Lower lobe of right lung (tissue), 2 donors: ENCODE data around the gene FBXO7. TPM values are rescaled to one million over a fixed set of nuclear protein-coding genes. Genes with fewer than 3 reads are reported as not detected.

Experiments
- ATAC-seq, 2 donors: fragments of 200-7000 bp; cut with Tn5 transposase; one replicate each; pipeline ENCODE4 v1.9.1; 2020 to 2022; ENCODE audit warnings: mild to moderate bottlenecking in 2 of 2, moderate library complexity in 2 of 2
- DNase-seq: peaks from one replicate; pipeline ENCODE4 v3.0.0-alpha.2; 2020
- H3K27ac ChIP-seq: fragments of 200-600 bp; one replicate; pipeline ENCODE4 v1.8.0; 2022
- H3K27me3 ChIP-seq: fragments of 200-600 bp; one replicate; pipeline ENCODE4 v1.8.0; 2022; ENCODE audit warnings: low read depth
- H3K36me3 ChIP-seq: fragments of 200-600 bp; one replicate; pipeline ENCODE4 v1.8.0; 2022; ENCODE audit warnings: mild to moderate bottlenecking
- H3K4me1 ChIP-seq: fragments of 200-600 bp; one replicate; pipeline ENCODE4 v1.8.0; 2022
- H3K4me3 ChIP-seq: fragments of 200-600 bp; one replicate; pipeline ENCODE4 v1.8.0; 2022; ENCODE audit warnings: mild to moderate bottlenecking
- H3K9me3 ChIP-seq: fragments of 200-600 bp; one replicate; pipeline ENCODE4 v1.8.0; 2022
- CTCF ChIP-seq: fragments of 200-600 bp; IDR thresholded peaks from one replicate; pipeline ENCODE4 v1.8.0; 2022; ENCODE audit warnings: antibody characterized with exemption, mild to moderate bottlenecking
- intact Hi-C: fragments of 100-400 bp; cut with DNase I; formaldehyde crosslinking; loops from one replicate; pipeline ENCODE4 v1.11.0; 2022
- total RNA-seq: library from RNA; stranded (reverse); fragmentation: NEBNext Ultra II Directional; extraction: Animal tissue kit (Norgen Biotek cat#: 25700); gene quantifications from one replicate; pipeline ENCODE4 v1.2.1, GENCODE V29; 2021
- donor health status: DM: no; HTN: yes; CAD: no; lungs with severe emphysema.

FBXO7 gene
- total RNA-seq, 1 donor from 2014 or later: 93.2 TPM

- intact Hi-C loops: no loop called here
- no peaks in the 10 kb centered on the region for H3K36me3 ChIP-seq
Measured at GRCh38 chr22:32535531-32536190, 61.0 kb downstream of the FBXO7 start.

GRCh38 chr22:32536352-32536751 lies 61.7 kb downstream of the FBXO7 start:
- H3K9me3 ChIP-seq: no peaks in the 10 kb centered on the region
- DNase-seq (no peak), ATAC-seq (no peak)
- peaks cover 40% of the 10 kb centered on the region for H3K4me1 ChIP-seq
- H3K36me3 ChIP-seq: no peaks in the 10 kb centered on the region
- H3K4me3 ChIP-seq: no peak overlapping the region
- H3K27ac ChIP-seq: no peak overlapping the region
- no peaks in the 10 kb centered on the region for H3K27me3 ChIP-seq
- TF ChIP-seq CTCF: no peak
- intact Hi-C loops: no loop called here

More at GRCh38 chr22:32535531-32536190, 61.0 kb downstream of the FBXO7 start:
- Histone ChIP-seq H3K4me1 (peaks cover 46% of the 10 kb centered on the region), H3K4me3 (no peak overlapping the region), H3K27ac (no peak overlapping the region), H3K9me3 (no peaks in the 10 kb centered on the region), H3K27me3 (no peaks in the 10 kb centered on the region)
- TF ChIP-seq CTCF: no peak
- DNase-seq (no peak), ATAC-seq (no peak)

GRCh38 chr22:32538521-32538920 lies 63.9 kb downstream of the FBXO7 start:
- H3K4me1 ChIP-seq: peaks cover 34% of the 10 kb centered on the region
- H3K36me3 ChIP-seq: no peaks in the 10 kb centered on the region
- peak overlapping the region; percentile 39 for H3K27ac ChIP-seq
- no peaks in the 10 kb centered on the region for H3K27me3 ChIP-seq
- no peak for TF ChIP-seq CTCF
- H3K4me3 ChIP-seq: no peak overlapping the region
- ATAC-seq (no peak), DNase-seq (no peak)
- H3K9me3 ChIP-seq: no peaks in the 10 kb centered on the region
- intact Hi-C loops: no loop called here

- intact Hi-C loops: no loop called here
- Histone ChIP-seq H3K36me3 (no peaks in the 10 kb centered on the region), H3K4me1 (peaks cover 27% of the 10 kb centered on the region), H3K27me3 (no peaks in the 10 kb centered on the region), H3K9me3 (no peaks in the 10 kb centered on the region), H3K4me3 (no peak overlapping the region), H3K27ac (peak overlapping the region; percentile 39)
- ATAC-seq (peak; percentile 46 to 65), DNase-seq (no peak)
- TF ChIP-seq CTCF: no peak
Measured at GRCh38 chr22:32539631-32540421, 65.2 kb downstream of the FBXO7 start.

- Histone ChIP-seq H3K4me1 (peaks cover 33% of the 10 kb centered on the region), H3K27me3 (no peaks in the 10 kb centered on the region), H3K9me3 (no peaks in the 10 kb centered on the region), H3K36me3 (no peaks in the 10 kb centered on the region), H3K4me3 (no peak overlapping the region), H3K27ac (peak overlapping the region; percentile 79)
- ATAC-seq (no peak), DNase-seq (no peak)
- intact Hi-C loops: no loop called here
- TF ChIP-seq CTCF: no peak
Measured at GRCh38 chr22:32541481-32541880, 66.9 kb downstream of the FBXO7 start.
